Eye (tissue), 1 donor: Measurements from ENCODE around the gene OGG1.

Experiments
- DNase-seq: peaks from one replicate; pipeline ENCODE4 v3.0.0-alpha.2; 2015

OGG1 gene

GRCh38 chr3:9787714-9788113, 38.0 kb downstream of the OGG1 start:
- no peak for DNase-seq

GRCh38 chr3:9791127-9791526, 41.4 kb downstream of the OGG1 start:
- no peak for DNase-seq

- no peak for DNase-seq
These were observed 42.1 kb downstream of the OGG1 start for GRCh38 chr3:9791790-9792404.

DNA sequence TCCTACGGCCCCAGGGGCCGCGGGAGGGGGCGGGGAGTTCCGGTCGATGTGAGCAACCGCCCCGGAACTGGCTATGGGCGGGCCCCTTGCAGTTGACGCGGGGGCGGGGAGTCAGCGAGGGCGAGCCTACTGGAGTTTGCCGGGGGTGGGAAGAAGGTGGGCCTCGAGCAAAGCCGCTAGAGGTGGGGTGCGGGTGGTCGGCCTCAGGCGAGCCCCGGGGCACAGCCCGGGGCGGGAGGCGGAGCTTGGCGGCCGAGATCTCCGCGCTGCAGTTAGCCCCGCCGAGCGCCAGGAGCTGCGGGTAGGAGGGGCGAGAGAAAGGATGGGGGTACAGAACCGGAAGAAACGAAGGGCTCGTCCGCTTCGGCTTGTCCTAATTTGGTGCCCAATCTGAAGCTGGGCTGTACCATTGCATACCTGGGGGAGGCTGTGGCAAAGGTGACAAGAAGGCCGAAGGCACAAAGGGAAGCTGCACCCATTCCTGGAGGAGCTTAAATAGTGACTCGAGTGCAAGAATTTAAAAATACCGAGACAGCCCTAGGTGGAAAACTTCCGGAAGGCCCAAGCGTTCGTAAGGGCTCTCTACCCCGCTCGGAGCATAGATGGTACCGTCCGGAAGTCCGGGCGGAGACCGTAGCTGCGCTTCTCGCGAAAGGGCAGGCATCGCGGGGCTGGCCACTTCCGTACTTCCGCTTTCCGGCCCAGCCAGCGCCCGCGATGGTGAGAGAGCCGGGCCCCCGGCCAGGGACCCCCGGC, 42.8 kb downstream of the OGG1 start, which contains the start of the genes ARPC4 and TADA3:
ARPC4 (plus strand) TSS at position 678 of the 756 bp plus-strand sequence; CDS start at position 718, 40 bp downstream.
TADA3 (minus strand) TSS at position 69 of the 756 bp plus-strand sequence. CDS start 1,007 bp downstream, outside the sequence.
- DNase-seq, result peak; percentile 99

- no peak for DNase-seq
These were observed 43.5 kb downstream of the OGG1 start for GRCh38 chr3:9793161-9793781.

DNA sequence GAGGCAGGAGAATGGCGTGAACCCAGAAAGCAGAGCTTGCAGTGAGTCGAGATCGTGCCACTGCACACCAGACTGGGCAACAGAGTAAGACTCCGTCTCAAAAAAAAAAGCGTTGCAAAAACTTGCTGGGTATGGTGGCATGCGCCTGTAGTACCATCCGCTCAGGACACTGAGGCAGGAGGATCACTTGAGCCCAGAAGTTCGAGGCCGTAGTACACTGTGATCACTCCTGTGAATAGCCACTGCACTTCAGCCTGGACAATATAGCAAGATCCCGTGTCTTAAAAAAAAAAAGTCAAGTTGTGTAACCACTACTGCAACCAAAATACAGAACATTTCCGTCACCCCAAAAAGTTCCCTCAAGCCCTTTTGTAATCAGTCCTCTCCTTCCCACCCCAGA, 44.6 kb downstream of the OGG1 start:
- DNase-seq, result no peak

DNA sequence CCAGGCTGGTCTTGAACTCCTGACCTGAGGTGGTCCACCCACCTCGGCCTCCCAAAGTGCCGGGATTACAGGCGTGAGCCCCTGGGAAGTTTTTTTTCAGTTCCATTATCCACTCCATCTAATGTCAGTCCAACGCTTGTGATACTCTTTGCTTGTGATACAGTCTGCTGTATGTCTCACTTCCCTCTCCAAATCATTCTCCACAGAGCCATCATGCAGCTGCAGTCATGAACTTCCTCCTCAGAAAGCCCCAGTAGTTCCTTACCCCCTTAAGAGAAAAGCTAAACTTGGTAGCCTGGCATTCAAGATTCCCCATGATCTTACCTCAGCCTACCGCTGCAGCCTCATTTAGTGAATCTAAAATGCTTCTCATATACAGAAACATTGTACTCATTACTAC, 45.5 kb downstream of the OGG1 start:
- no peak for DNase-seq

- DNase-seq, result no peak
These were observed 47.6 kb downstream of the OGG1 start for GRCh38 chr3:9797196-9797945.

- no peak for DNase-seq
These were observed 50.8 kb downstream of the OGG1 start for GRCh38 chr3:9800529-9800928.

GRCh38 chr3:9803494-9803893, 53.7 kb downstream of the OGG1 start:
- no peak for DNase-seq

DNA sequence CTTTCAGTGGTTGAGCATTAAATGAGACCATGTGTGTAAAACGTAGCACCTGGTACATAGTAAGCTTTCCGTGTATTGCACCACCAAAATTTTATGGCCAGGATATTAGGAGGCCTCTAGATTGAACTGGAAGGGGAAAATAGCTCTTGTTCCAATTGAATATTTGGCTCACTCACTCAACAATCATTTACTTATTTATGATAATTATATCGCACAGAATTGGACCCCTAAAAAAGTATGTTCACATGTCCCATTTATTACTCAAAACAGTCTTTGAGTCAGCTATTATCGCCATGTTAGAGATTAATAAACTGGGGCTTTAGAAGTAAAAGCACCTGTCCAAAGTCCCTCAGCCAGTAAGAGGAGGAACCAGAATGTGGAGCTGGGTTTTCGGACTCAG, 55.2 kb downstream of the OGG1 start:
- no peak for DNase-seq

- DNase-seq, result no peak
These were observed 56.4 kb downstream of the OGG1 start for GRCh38 chr3:9806137-9806536.
